ENCODE data around the gene MLYCD. TPM values are rescaled to one million over a fixed set of nuclear protein-coding genes. Genes with fewer than 3 reads are reported as not detected.

The MLYCD gene
- total RNA-seq, 6 experiments from 2014 or later: 6.6 to 15.6 (median 11.3) TPM

- no peak for TF ChIP-seq CTCF (IDR thresholded peaks at IDR 0.05)
- intact Hi-C loops (cut with DNase I): loop anchor here in 1 of 2 donors (10.0 kb wide), 1 partner anchor 58 kb away; no protein-coding TSS in a partner anchor
- no peaks in the 10 kb centered on the region for H3K9me3 ChIP-seq
Measured at GRCh38 chr16:83882163-83882885, 16.6 kb upstream of the MLYCD start.

GRCh38 chr16:83886199-83886971 lies 12.5 kb upstream of the MLYCD start:
- Histone ChIP-seq H3K27me3 (no peaks in the 10 kb centered on the region), H3K4me1 (no peaks in the 10 kb centered on the region), H3K4me3 (no peak overlapping the region), H3K36me3 (no peaks in the 10 kb centered on the region), H3K27ac (no peak overlapping the region), H3K9me3 (no peaks in the 10 kb centered on the region)
- intact Hi-C loops (cut with DNase I): loop anchor here in 1 of 2 donors (10.0 kb wide), 1 partner anchor 62 kb away; no protein-coding TSS in a partner anchor
- ATAC-seq: no peak
- no peak for TF ChIP-seq CTCF (IDR thresholded peaks at IDR 0.05)
- TF ChIP-seq POLR2A (IDR thresholded peaks at IDR 0.05): no peak
- no peak for DNase-seq
- WGBS (ENCODE audit: insufficient coverage, low coverage, low lambda C conversion rate, missing lambda C conversion rate): 90% methylated on average over 11 of the region's 13 CpGs

More at GRCh38 chr16:83882163-83882885, 16.6 kb upstream of the MLYCD start:
- Histone ChIP-seq H3K36me3 (no peaks in the 10 kb centered on the region), H3K27ac (no peak overlapping the region), H3K27me3 (no peaks in the 10 kb centered on the region), H3K4me1 (no peaks in the 10 kb centered on the region), H3K4me3 (no peak overlapping the region)
- DNase-seq: no peak
- WGBS (ENCODE audit: insufficient coverage, low coverage, low lambda C conversion rate, missing lambda C conversion rate): 76% methylated on average over 8 of the region's 8 CpGs
- no peak for ATAC-seq

DNA sequence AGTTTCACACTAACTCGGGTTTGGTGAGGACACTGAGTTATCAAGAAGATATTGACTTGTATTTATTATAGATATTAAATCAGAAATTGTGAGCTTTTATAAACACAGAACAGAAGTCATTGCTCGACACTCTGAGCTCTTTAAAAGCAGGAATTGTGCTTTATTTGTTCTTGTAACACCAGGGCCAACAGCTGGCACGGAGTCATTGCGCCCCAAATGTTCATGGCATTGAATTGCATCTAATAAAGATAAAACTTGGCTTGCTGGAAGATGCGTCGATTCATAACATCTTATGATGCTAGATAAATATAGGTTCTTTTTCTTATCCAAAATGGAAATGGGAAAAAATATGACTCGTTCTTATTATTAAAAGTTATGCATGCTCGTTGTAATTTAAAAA lies 11.8 kb upstream of the MLYCD start:
- DNase-seq (no peak), ATAC-seq (no peak)
- H3K4me1 ChIP-seq: no peaks in the 10 kb centered on the region
- no peaks in the 10 kb centered on the region for H3K36me3 ChIP-seq
- no peaks in the 10 kb centered on the region for H3K9me3 ChIP-seq
- H3K4me3 ChIP-seq: no peak overlapping the region
- intact Hi-C loops (cut with DNase I): loop anchor here in 1 of 2 donors (10.0 kb wide), 1 partner anchor 62 kb away; no protein-coding TSS in a partner anchor
- TF ChIP-seq POLR2A (IDR thresholded peaks at IDR 0.05) (no peak), CTCF (IDR thresholded peaks at IDR 0.05) (no peak)
- H3K27me3 ChIP-seq: no peaks in the 10 kb centered on the region
- H3K27ac ChIP-seq: no peak overlapping the region
- WGBS (ENCODE audit: insufficient coverage, low coverage, low lambda C conversion rate, missing lambda C conversion rate): 46% methylated on average over 8 of the region's 8 CpGs

DNA sequence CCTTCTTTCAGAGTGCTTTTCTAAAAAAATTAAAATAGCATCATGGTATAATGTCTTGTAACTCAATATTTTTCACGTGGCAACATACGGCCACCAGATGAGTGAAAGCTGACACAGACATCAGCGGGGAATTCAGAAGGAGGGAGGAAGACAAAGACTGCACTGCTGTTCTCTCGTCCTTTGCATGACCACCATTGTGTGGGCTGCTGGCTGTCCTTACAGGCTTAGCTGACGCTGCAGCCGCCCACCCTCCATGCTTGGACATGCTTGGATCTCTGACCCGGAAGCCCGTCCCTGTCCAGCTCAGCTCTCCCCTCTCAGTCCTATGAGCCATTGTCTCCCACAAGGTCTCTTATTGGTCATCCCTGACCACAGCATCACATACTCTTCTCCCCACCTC lies 11.4 kb upstream of the MLYCD start:
- Histone ChIP-seq H3K4me1 (no peaks in the 10 kb centered on the region), H3K4me3 (no peak overlapping the region), H3K36me3 (no peaks in the 10 kb centered on the region), H3K27ac (no peak overlapping the region), H3K9me3 (no peaks in the 10 kb centered on the region), H3K27me3 (no peaks in the 10 kb centered on the region)
- no peak for ATAC-seq
- DNase-seq: no peak
- TF ChIP-seq CTCF (IDR thresholded peaks at IDR 0.05) (no peak), POLR2A (IDR thresholded peaks at IDR 0.05) (no peak)
- WGBS (ENCODE audit: insufficient coverage, low coverage, low lambda C conversion rate, missing lambda C conversion rate): 50% methylated on average over 4 of the region's 8 CpGs
- intact Hi-C loops (cut with DNase I): loop anchor here in 1 of 2 donors (10.0 kb wide), 1 partner anchor 63 kb away; no protein-coding TSS in a partner anchor

All from right lobe of liver (tissue), 6 donors.